ENCODE results near the gene SIGLEC8.

SIGLEC8 gene

GRCh38 chr19:51480590-51480989 lies 22.3 kb upstream of the SIGLEC8 start:
- no peak overlapping the region for H3K27ac ChIP-seq
- TF ChIP-seq CTCF (conservative IDR thresholded peaks at IDR 0.05) (no peak), ZFX (IDR thresholded peaks at IDR 0.05) (no peak)

GRCh38 chr19:51479531-51480331 lies 21.5 kb upstream of the SIGLEC8 start:
- H3K27ac ChIP-seq, result no peak overlapping the region
- TF ChIP-seq ZFX (IDR thresholded peaks at IDR 0.05), result no peak
- no peak for TF ChIP-seq CTCF (conservative IDR thresholded peaks at IDR 0.05)

- TF ChIP-seq ZFX (IDR thresholded peaks at IDR 0.05) (no peak), CTCF (conservative IDR thresholded peaks at IDR 0.05) (no peak)
- no peak within 1 kb of the TSS for H3K27ac ChIP-seq
Measured at GRCh38 chr19:51478381-51479234, 20.4 kb upstream of the SIGLEC8 start, which contains the start of gene CEACAM18. CEACAM18 (plus strand) TSS chr19:51478539.

GRCh38 chr19:51477344-51477743 lies 19.1 kb upstream of the SIGLEC8 start:
- no peak overlapping the region for H3K27ac ChIP-seq

DNA sequence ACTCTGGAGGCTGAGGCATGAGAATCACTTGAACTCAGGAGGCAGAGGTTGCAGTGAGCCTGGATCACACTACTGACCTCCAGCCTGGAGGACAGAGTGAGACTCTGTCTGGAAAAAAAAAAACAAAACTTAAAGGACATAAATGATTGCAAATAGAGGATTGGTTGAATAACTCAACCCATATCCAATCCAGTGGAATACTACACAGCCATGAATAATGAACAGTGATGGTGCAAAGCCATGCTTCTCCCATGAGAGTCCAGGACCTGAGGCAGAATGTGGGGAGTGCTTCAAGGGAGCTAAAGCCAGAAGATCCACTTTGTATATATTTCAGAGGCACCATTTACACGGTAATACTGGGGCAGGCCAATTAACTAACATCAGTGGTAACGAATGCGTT lies 17.9 kb upstream of the SIGLEC8 start:
- H3K27ac ChIP-seq, result no peak overlapping the region
- TF ChIP-seq ZFX (IDR thresholded peaks at IDR 0.05) (no peak), CTCF (conservative IDR thresholded peaks at IDR 0.05) (no peak)

More at GRCh38 chr19:51477344-51477743, 19.1 kb upstream of the SIGLEC8 start:
- no peak for TF ChIP-seq CTCF (conservative IDR thresholded peaks at IDR 0.05)
- no peak for TF ChIP-seq ZFX (IDR thresholded peaks at IDR 0.05)

DNA sequence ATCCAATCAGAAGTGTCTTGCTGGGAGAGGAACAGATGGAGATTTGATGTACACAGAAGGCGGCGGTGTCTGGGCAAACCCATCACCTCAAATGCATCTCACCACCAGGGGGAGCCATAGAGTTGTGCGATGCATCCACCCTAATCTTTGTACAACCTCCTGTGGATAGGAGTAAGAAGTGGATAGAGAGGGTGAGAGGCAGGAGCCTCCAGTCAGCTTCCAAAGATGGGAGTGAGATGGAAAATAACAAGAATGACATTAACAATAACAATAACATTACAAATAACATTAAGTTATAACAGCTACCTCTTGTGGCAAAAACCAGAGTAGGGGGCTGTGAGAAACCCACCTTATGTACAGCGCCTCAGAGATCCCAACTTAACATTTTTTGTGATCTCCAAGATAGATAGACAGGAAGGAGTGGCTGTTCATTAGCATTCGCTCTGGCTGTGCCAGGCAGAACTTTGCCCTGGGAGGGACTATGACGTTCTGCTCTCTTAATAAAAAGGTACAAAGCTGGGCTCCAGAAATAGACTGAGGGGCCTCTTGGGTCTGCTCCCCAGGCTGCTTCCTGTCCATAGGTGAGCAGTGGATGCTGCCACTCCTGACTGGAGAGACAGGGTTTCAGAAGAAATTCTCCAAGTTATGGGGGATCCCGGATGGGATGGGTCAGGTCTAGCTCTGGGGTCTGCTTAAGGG lies 14.9 kb upstream of the SIGLEC8 start:
- no peak overlapping the region for H3K27ac ChIP-seq
- TF ChIP-seq CTCF (conservative IDR thresholded peaks at IDR 0.05) (peak; percentile 94), ZFX (IDR thresholded peaks at IDR 0.05) (no peak)

Measured in C4-2B (cell line).